GM21825 (cell line): ENCODE measurements around the gene FASTK.

Experiments used
- ATAC-seq: cut with Tn5 transposase; IDR thresholded peaks from one replicate; pipeline ENCODE4 v1.9.1; 2021; ENCODE audit warnings: mild to moderate bottlenecking, moderate library complexity; ENCODE audit not compliant: unreplicated experiment

FASTK gene

DNA sequence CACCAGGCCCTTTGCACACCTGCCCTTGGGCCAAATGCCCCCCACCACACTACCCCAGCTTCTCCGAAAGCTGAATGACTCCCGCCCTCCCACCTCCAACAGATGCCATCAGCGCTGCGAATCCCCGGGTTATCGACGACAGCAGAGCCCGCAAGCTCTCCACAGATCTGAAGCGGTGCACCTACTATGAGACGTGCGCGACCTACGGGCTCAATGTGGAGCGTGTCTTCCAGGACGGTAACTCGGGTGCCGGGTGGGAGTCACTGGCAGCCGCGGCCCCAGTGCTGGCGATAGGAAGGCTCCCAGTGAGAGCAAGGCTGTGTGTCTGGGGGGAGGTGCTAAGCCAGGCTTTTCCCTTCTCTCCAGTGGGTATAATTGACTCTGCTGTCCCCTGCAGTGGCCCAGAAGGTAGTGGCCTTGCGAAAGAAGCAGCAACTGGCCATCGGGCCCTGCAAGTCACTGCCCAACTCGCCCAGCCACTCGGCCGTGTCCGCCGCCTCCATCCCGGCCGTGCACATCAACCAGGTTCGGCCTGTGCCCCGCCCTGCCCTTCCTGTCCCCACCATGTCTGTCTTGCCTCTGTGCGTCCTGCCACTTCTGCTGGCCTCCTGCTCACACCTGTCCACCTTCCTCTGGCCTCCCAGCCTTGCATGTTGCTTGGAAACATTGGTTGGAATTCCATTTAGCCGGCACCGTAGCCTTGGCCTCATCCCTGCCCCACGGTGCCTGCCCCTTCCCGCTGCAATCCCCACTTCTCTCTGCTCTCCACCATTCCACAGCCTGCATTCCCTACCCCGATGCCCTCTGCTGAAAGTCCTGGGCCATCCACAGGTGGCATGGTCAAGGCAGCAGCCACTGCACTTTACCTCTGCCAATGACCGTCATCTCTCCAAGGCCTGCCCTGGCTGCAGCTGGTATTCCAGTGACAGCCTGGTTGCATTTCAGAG lies 37.8 kb upstream of the FASTK start:
- ATAC-seq, result no peak

- ATAC-seq, result no peak
Measured at GRCh38 chr7:151117565-151117964, 37.0 kb upstream of the FASTK start.

DNA sequence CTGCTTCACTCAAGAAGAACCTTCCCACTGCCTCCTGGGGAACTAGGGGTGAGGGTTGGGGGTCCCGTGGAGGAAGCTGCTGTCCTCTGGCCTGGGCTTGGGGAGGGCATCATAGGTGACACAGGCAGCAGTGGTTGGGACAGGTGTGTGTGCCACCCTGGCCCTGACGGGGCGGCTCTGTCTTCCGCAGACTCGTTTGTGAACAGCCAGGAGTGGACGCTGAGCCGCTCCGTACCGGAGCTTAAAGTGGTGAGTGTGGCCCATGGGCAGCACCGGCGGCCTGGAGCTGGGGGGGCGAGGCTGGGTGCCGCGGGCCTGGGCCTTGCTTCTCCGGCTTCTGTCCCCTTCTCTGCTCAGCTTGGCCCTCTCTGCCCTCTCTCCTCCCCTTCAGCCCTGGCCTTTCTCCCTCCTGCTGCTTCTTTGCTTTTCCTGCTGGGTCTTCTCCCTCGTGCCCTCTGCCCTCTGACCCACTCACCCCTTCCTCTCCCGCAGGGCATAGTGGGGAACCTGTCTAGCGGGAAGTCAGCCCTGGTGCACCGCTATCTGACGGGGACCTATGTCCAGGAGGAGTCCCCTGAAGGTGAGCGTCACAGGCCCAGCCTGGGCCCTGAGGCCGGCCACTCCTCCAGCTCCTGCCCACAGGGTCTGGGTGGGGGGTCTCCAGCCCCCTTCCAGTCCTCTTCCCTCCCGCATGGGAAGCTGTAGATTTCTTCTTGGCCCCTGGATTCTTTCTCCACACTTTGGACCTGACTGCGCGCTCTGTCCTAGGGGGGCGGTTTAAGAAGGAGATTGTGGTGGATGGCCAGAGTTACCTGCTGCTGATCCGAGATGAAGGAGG lies 36.2 kb upstream of the FASTK start:
- no peak for ATAC-seq

DNA sequence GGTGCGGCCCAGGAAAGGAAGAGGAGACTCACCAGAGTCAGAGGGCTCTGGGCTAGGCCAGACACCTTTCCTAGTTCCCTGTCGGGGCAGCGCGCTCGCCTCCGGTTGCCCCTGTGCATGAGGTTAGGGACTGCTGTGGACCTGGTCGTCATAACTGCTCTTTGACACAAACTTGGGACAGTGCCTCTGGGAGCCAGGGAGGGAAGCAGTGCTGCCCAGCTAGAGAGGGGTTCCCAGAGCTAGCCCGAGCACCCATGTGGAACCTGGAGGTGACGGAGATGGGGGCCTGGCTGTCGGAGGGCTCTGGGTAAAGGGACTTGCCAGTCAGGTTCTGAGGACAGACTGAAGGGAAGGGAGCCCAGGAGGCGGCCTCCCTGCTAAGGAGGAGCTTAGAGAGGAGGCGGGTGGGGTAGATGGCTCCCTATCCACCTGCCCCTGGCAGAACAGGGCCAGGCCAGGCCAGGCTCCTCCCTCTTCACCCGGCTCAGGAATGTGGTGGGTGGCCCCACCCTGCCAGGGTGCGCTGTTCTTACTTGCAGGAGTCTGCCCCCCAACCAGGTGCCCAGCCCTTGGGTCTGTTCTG lies 35.3 kb upstream of the FASTK start:
- no peak for ATAC-seq

DNA sequence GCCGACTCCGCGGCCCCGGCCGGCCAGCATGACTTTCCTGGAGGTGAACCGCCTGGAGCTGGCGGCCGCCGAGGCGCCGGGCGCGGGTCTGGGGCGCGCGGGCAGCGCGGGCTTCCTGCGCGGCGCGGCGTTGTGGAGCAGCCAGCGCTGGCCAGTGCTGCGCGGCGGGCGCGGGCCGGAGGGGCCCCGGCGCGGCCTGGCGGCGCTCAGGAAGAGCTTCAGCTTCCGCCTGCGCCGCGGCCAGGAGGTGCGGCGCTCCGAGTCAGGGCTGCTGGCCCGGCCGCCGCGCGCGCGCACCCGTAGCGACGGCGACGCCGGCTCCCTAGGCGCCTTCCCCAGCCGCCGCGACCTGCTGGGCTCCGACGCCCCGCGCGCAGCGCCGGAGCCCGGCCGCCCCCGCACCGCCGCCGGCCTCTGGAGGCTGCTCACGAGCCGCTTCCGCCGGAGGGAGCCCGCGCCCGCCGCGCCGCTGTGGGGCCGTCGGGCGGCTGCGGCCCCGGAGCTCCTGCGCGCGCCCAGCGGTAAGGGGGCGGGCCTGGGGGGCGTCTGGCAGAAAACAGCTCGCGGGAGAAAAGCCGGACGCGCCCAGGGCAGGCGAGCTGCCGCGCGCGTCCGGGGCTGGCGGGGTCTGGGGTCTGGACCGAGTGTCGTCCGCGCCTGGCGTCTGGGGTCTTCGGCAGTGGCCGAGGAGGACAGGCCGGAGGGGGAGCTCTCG lies 34.7 kb upstream of the FASTK start:
- no peak for ATAC-seq

DNA sequence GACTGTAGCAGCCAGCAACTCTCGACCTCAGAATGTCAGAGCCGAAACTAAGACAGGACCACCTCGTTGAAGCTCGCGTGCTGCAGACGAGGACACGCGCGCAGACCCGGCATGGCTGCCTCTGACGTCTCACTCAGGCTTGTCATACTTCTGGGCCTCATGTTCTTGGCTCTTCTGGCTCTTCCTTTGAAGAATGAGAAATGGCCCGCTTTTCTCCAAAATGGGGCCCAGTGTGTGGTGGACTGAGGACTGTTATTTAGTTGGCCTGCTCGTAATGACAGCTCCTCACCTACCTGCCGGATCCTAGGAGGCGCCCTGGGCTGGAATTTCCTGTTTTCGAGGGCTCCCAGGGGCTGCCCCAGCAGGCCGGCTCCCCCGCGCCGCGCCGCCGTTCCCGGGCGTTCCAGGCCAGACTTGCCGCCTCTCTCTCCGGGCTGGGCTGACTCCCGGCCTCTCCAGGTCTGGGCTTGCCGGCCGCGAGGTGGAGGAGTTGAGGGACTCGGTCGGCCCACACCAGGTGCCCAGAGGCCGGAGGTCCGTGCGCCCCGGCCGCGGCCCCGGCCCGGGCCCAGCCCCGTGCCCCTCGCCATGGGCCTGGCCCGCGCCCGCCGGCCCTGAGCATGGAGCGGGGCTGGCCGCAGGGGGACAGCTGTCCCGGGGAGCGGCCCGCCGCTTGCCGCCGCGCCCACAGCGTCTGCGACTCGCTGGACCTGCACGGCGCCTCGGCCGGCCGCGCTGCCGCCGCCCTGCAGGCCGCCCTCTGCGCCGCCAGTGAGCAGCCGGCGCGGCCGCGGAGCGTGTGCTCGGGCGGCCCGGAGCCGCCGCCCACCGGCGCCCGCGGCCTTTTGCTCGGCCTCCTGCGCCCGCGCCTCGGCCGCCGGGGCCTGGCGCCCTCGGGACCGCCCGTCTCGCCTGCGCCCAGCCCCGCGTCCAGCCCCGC lies 33.8 kb upstream of the FASTK start:
- no peak for ATAC-seq

DNA sequence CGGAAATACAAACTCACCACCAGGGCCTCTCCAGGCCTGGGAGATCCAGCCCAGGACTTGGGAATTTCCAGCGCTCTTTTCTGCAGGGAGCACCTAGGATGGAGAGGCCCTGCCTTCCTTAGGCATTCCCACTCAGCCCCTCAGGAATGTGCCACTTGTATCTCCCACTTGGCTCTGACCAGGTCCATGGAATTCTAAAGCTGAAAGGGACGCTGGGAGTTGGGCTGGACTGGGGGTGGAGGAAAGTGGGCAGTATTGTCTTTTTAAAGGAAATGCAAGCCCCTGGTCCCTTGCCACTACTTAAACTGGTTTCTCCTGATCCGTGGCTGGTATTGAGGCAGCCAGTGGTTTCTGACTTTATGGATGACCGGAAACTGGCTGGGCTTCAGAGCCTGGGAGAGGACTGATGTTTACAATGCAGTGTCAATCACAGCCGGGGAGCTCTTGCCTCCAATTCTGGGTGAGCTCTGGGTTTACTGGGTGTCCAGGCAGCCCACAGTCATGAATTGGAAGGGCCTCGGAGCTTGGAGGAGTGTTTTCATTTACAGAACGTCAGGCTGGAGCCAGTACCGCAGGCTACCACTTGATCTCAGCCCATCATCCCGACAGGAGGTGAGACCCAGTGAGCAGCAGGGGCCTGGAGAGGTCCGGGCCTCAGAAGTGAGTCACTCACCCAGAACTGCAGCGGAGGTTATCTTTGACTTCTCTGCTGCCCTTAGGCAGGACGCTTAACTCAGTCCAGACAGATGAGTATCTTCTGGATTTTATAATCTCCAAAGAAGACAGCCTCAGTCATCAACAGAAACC lies 32.9 kb upstream of the FASTK start:
- ATAC-seq, result no peak

DNA sequence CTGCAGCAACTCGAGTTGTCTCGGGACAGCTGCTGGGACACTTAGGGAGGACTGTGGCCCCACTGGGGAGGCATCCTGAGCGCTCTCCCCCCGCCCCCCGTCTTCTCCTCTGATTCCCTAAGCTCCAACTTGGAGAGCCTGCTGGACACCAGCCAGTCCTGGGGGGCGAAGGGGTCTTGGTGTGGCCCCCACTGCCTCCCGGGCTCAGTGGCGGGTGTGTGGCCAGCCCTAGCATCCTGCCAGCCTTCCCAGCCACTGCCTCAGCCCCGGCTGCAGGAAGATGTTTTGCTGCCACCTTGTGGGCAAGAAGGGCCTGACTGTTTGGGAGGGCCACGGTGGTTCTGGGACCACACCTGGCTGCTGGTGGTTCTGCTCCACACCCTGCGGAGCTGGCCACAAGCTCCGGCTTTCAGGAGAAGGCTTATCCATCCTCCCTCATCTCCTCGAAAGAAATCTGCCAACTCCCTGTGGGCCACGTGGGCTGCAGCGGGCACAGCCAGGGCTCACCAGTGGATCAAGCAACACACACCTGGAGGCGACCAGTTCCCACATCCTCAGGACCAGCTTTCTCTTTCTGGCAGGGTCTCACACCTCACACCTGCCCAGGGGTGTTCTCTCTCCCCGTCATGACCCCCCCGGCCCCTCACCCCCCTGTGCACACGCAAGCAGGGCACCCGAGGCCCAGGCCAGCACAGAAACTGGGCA lies 30.5 kb upstream of the FASTK start:
- peak; percentile 79 for ATAC-seq

DNA sequence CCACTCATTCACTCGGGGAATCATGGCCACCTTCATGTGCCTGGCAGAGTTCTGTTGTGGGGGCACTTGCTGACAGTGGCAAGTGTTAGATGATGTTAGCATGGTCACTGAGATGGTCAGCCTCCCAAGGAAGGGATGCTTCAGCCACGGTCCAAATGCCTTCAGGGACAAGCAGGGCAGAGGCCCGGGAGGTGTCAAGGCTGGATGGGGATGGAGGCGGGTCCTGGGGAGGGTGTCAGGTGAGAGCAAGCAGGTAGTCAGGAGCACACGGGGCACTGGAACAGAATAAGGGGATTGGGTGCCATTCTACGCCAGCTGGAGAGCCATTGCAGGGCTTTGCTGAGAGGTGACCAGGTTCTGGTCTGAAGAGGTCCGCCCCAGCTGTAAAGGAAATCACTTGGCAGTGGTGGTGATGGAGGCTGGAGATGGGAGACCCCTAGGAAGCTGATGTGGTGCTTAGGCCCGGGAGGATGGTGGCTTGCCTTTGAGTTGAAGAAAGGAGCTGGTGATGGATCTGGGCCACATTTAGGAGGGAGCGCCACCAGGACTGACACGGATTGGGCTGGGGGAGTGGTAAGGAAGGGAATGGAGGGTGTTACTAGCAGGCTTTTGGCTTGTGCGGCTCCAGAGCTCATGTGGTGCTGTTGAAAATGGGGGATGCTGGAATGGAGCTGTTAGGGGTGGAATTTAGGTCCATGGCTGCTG lies 29.8 kb upstream of the FASTK start:
- no peak for ATAC-seq

DNA sequence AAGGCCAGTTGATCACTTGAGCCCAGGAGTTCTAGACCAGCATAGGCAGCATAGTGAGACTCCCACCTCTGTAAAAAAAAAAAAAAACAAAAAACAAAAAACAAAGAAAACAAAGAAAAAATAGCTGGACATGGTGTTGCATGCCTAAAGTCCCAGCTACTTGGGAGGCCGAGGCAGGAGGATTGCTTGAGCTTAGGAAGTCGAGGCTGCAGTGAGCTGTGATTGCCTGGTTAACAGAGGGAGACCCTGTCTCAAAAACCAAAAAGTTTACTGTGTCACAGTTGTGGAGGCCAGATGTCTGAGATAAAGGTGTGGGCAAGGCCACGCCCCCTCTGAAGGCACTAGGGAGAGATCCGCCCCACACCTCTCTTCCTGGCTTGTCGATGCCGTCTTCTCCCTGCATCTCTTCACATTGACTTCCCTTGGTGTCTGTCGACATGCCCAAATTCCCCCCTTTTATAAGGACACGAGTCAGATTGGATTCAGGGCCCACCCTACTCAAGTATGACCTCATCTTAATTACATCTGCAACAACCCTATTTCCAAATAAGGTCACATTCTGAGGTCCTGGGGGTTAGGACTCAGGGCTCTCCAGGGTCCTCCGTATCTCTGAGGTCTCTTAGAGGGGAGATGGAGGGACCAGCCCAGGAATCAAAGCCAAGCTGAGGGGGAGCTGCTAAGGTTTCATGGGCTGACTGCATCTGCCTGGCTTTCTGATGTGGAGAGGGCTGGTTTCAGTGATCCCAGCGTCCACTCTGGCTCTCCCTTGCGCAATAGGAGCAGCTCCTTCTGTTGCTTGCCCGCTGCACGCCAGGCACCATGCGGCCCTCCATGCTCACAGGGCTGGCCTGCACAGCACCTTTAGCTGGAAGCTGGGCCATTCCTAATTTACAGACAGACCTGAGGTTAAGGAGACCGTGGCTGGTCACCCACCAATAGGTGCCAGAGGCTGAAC lies 28.8 kb upstream of the FASTK start:
- ATAC-seq, result no peak

DNA sequence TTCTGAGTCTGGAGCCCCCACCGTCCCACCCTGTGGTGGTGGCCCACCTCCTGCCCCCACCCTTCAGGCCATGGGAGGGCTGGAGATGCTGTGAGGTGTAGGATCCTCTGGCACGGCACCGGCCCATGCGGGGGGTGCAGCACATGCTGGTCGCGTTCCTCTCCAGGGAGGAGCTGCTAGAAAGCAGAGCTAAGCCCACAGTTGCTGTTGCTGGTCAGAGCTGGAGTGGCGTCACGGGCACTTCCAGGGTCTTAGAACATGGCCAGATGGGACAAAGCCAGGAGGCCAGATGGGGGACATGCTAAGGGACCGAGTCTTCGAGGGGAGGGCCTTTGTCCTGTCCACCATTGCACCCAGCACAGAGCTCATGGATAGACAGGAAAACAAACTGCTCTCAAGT lies 27.3 kb upstream of the FASTK start:
- no peak for ATAC-seq

- no peak for ATAC-seq
Measured at GRCh38 chr7:151104411-151105235, 24.0 kb upstream of the FASTK start.

GRCh38 chr7:151103973-151104372 lies 23.4 kb upstream of the FASTK start:
- ATAC-seq, result no peak

DNA sequence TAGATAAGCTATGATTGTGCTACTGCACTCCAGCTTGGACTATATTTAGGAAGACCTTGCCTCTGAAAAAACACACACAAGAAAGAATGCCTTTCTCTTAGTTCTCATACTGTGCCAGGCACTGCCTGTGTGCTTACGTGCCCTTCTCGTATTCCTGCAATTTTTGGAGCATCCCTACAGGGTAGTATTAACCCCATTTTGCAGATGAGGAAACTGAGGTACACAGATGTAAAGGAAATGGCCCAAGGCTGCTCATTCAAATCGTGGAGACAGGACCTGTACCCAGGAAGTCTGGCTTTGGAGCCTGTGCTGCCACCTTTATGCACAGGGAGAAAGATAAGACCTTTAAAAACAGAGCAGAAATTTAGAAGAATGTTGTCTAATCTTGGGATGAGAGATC lies 22.4 kb upstream of the FASTK start:
- no peak for ATAC-seq

GRCh38 chr7:151101621-151102396 lies 21.2 kb upstream of the FASTK start:
- ATAC-seq, result no peak
